Choroid plexus epithelial cell (primary cell): ENCODE measurements around the gene CHMP5.
A peak's percentile ranks its signal among the peaks of the same experiment; 100 is the strongest.

Experiments used
- DNase-seq: peaks from one replicate; pipeline ENCODE4 v3.0.0-alpha.2; 2010; ENCODE audit warnings: low read depth
- H3K4me3 ChIP-seq: 2 replicates; pipeline ENCODE4 v1.5.1; 2011; ENCODE audit warnings: low read depth, mild to moderate bottlenecking, control low read depth, low read length, moderate library complexity
- CTCF ChIP-seq: conservative IDR thresholded peaks from 2 replicates; pipeline ENCODE4 v1.5.1; 2011; ENCODE audit warnings: low read depth, mild to moderate bottlenecking, control low read depth, inconsistent platforms, low read length, moderate library complexity

The CHMP5 gene

DNA sequence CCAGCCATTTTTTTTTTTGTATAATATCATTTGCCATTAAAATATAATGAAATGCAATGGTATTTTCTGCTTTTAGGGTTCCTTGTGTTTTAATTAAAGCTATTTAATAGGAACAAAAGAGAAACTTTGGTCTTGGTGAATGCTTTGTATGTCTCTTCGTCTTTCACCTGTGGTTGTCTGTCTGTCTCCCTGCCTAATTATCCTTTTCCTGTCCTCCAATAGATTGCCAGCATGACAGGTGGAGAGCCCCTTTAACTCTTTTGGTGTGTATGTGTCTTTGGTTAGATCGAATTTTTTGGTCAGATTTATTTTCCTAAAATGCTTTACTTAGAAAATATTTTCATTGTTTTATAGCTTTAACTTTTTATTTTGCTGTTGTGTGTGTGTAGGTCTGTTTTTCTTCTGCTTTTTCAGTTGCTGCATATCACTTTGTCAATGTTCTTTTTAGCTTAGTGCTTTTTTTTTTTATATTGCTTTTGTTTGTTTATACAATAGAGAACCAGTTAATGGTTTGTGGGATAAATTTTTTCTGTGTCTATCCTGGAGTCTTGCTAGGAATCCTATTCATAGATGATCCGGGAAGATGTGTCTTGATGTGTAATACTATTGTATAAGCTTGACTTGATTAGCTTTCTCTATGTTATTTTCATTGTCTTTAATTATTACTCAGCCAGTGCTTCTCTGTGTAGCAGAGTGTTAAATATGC, 8.6 kb downstream of the CHMP5 start:
- no peak for DNase-seq
- no peak for TF ChIP-seq CTCF
- H3K4me3 ChIP-seq = no peak overlapping the region

GRCh38 chr9:33273972-33274328, 9.1 kb downstream of the CHMP5 start:
- TF ChIP-seq CTCF = no peak
- peak; percentile 27 for DNase-seq
- H3K4me3 ChIP-seq = no peak overlapping the region

DNA sequence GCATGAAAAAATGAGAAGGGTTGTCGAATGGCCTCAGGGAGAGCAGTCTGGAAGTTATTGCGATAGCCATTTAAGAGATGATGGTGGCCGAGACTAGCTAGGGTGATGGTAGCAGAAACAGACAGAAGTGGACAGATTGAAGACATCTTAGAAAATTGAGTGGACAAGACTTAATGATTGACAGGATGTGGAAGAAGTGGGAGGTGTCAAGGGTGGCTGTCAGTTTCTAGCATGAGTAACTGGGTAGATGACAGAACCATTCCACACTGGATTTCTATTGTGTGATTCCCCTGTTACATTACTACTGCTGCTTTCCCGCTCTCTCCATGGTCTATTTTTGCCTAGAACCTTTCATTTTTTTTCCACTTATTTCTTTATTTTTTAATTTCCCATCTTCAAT, 12.6 kb downstream of the CHMP5 start:
- no peak overlapping the region for H3K4me3 ChIP-seq
- DNase-seq = no peak
- TF ChIP-seq CTCF = no peak

GRCh38 chr9:33285502-33285901, 20.7 kb downstream of the CHMP5 start:
- no peak for TF ChIP-seq CTCF
- no peak for DNase-seq
- no peak overlapping the region for H3K4me3 ChIP-seq

DNA sequence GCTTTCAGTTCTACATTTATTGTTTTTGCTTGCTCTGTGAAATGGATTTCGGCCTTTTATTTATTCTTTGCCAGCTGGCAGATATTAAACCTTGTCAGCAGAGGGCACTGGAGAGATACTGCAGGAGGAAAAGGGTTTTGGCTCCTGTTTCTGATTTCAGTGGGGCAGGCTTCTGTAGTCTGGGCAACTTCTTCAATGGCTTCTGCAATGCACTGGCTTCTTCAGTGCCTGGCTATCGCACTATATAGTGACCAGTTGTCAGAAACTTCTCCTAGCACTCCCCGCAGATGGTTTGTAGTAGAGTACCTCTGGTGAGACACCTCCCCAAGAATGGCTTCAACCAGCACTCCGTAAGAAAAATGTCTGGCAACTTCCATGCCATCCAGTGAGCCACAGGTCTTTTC, 22.2 kb downstream of the CHMP5 start:
- DNase-seq = peak; percentile 85
- peak; percentile 84 for TF ChIP-seq CTCF
- H3K4me3 ChIP-seq = no peak overlapping the region

DNA sequence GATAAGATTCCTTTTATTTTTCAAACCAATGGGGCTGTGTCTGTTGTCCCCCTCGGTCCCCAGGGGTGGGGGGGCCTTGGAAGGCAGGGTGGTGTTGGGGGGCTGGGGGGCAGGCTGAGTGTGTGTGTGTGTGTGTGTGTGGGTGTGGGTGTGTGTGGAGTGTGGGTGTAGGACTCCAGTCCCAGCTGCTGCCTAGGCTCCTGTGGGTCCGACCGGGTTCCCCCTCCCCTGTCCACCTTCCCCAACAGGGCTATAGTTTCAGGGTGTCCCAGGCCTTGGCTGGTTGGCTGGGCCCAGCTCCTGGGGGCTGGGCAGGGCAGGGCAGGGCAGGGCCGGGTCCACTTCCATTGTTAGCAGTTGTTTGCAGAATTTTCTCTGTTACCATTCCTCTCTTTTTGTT, 23.4 kb downstream of the CHMP5 start:
- no peak overlapping the region for H3K4me3 ChIP-seq

More for the DNA sequence above, 23.4 kb downstream of the CHMP5 start:
- TF ChIP-seq CTCF = no peak
- DNase-seq = no peak
